HepG2 (cell line): Measurements from ENCODE around the gene NCBP2. TPM values are rescaled to one million over a fixed set of nuclear protein-coding genes. Genes with fewer than 3 reads are reported as not detected.
A peak's percentile ranks its signal among the peaks of the same experiment; 100 is the strongest.

Source experiments
- ATAC-seq: fragments of 200-7000 bp; cut with Tn5 transposase; 3 replicates; pipeline ENCODE4 v1.9.1; 2020; ENCODE audit warnings: mild to moderate bottlenecking, moderate library complexity
- BruUV-seq: library from RNA; stranded (reverse); fragments of 400-500 nt; replicated peaks from 2 replicates; lab custom pipeline; 2021; lab: Mats Ljungman, UMichigan
- CTCF ChIA-PET: fragments of 300-600 bp; formaldehyde crosslinking; extraction: SDS; loops from one replicate; lab custom pipeline; 2021; ENCODE audit warnings: low total read pairs, inconsistent platforms, low intra/inter-chr PET ratio; lab: Yijun Ruan, JAX
- POLR2A ChIA-PET: fragments of 350-600 bp; sonication (Branson Sonifier 250); formaldehyde crosslinking; loops from one replicate; lab custom pipeline; 2020; ENCODE audit warnings: antibody characterized with exemption, inconsistent platforms; lab: Yijun Ruan, JAX
- DNase-seq: peaks from one replicate; pipeline ENCODE4 v3.0.0-alpha.2; 2015; ENCODE audit warnings: low spot score
- FAIRE-seq: peaks from 3 replicates; lab custom pipeline; 2011; peaks lifted over from hg19 to GRCh38; lab: Jason Lieb, UNC
- H2AFZ ChIP-seq: one replicate; pipeline ENCODE4 v1.6.1; 2011; ENCODE audit warnings: low read length, inconsistent platforms
- H3K27ac ChIP-seq: fragments of 300-600 bp; 3 replicates; pipeline ENCODE4 v1.8.0; 2011; ENCODE audit warnings: mixed run types, mild to moderate bottlenecking, mixed read lengths, low read length, inconsistent platforms; ENCODE audit not compliant: insufficient read depth; ENCODE audit errors: extremely low read length
- H3K27me3 ChIP-seq, 2 experiments: fragments of 200-600 bp in 1 of 2; 2 replicates in 1 of 2; 3 replicates in 1 of 2; pipeline versions ENCODE4 v1.6.0 to v1.8.0; 2011; ENCODE audit warnings: low read length in 2 of 2, mild to moderate bottlenecking in 2 of 2, moderate library complexity in 2 of 2, inconsistent platforms in 1 of 2; ENCODE audit not compliant: insufficient read depth in 2 of 2, control insufficient read depth in 1 of 2
- H3K36me3 ChIP-seq, 2 experiments: fragments of 200-600 bp in 1 of 2; replicated peaks in 1 of 2; 2 replicates in 1 of 2; 3 replicates in 1 of 2; pipeline versions ENCODE4 v1.5.1 to v1.8.0; 2011; ENCODE audit warnings: low read length in 2 of 2, inconsistent platforms in 1 of 2; ENCODE audit not compliant: insufficient read depth in 2 of 2, control insufficient read depth in 1 of 2
- H3K4me1 ChIP-seq: 2 replicates; pipeline ENCODE4 v1.5.1; 2012; ENCODE audit warnings: low read length, inconsistent platforms; ENCODE audit not compliant: insufficient read depth
- H3K4me2 ChIP-seq: 2 replicates; pipeline ENCODE4 v1.6.0; 2011; ENCODE audit warnings: low read depth, low read length, inconsistent platforms
- H3K4me3 ChIP-seq, 3 experiments: fragments of 200-600 bp in 1 of 3; sonication (generic), shearing (Covaris generic) in 1 of 3; replicated peaks in 1 of 3; 2 replicates each; pipeline ENCODE4 v1.5.1; 2011 to 2016; ENCODE audit warnings: low read length in 3 of 3, inconsistent platforms in 2 of 3, low read depth in 2 of 3, mild to moderate bottlenecking in 2 of 3, control low read depth in 1 of 3, mixed read lengths in 1 of 3; ENCODE audit not compliant: insufficient read depth in 1 of 3
- H3K79me2 ChIP-seq: one replicate; pipeline ENCODE4 v1.6.1; 2011; ENCODE audit warnings: low read length, inconsistent platforms; ENCODE audit not compliant: insufficient read depth
- H3K9ac ChIP-seq: 2 replicates; pipeline ENCODE4 v1.6.0; 2011; ENCODE audit warnings: mild to moderate bottlenecking, low read depth, low read length, inconsistent platforms; ENCODE audit not compliant: insufficient read depth
- H3K9me3 ChIP-seq: 2 replicates; pipeline ENCODE4 v1.5.1; 2012; ENCODE audit warnings: mild to moderate bottlenecking, low read length
- H4K20me1 ChIP-seq: 2 replicates; pipeline ENCODE4 v1.6.0; 2011; ENCODE audit warnings: inconsistent platforms, mild to moderate bottlenecking, low read length, moderate library complexity; ENCODE audit not compliant: insufficient read depth
- CEBPB ChIP-seq: IDR thresholded peaks from 2 replicates; pipeline ENCODE4 v1.6.1; 2011; ENCODE audit warnings: low read depth, low read length, improper control_type of control experiment, borderline replicate concordance
- EZH2 ChIP-seq: conservative IDR thresholded peaks from 2 replicates; pipeline ENCODE4 v1.6.1; 2012; ENCODE audit warnings: mild to moderate bottlenecking, low read depth, low read length, moderate library complexity
- HHEX ChIP-seq: IDR thresholded peaks from 2 replicates; pipeline ENCODE4 v1.6.1; 2016; ENCODE audit warnings: control low read depth
- KDM1A ChIP-seq: IDR thresholded peaks from 2 replicates; pipeline ENCODE4 v1.6.1; 2016; ENCODE audit warnings: missing compliant biosample characterization
- RBAK ChIP-seq: sonication (generic); formaldehyde crosslinking; IDR thresholded peaks from 2 replicates; pipeline ENCODE4 v1.5.1; 2020; ENCODE audit warnings: mild to moderate bottlenecking, missing genetic modification reagents
- THYN1 ChIP-seq: sonication (generic); formaldehyde crosslinking; IDR thresholded peaks from 2 replicates; pipeline ENCODE4 v1.8.1; 2023; ENCODE audit warnings: low read depth, mild to moderate bottlenecking, moderate library complexity, missing genetic modification reagents, borderline replicate concordance
- ZSCAN12 ChIP-seq: sonication (generic); formaldehyde crosslinking; IDR thresholded peaks from 2 replicates; pipeline ENCODE4 v1.9.0; 2021; ENCODE audit warnings: mild to moderate bottlenecking, missing genetic modification reagents
- WGBS: methylation state at CpG from one replicate; pipeline ENCODE4 v1.1.6; 2017; ENCODE audit warnings: low lambda C conversion rate; 5-methylcytosine and 5-hydroxymethylcytosine counted together
- in situ Hi-C: cut with HindIII; loops from 2 replicates; pipeline ENCODE4 v1.10.0; 2017; ENCODE audit warnings: low pct_unique_long_range_greater_than_20kb; ENCODE audit not compliant: extremely low pct_ligation_motif_present
- intact Hi-C: fragments of 100-400 bp; cut with micrococcal nuclease; formaldehyde crosslinking; loops from one replicate; pipeline ENCODE4 v1.10.0; 2022; ENCODE audit not compliant: unreplicated experiment
- polyA plus RNA-seq, 8 experiments: library from polyadenylated mRNA; depleted of rRNA in 3 of 8; stranded (reverse) in 7 of 8; unstranded in 1 of 8; fragments of >200 nt; fragmentation: Illumina TruSeq in 4 of 8; extraction: Trizol in 4 of 8; gene quantifications; 2 replicates each; pipeline versions ENCODE4 v1.2.1 to v1.2.3, GENCODE V29; 2011 to 2016; ENCODE audit warnings: low read depth in 4 of 8, missing spikeins in 1 of 8, mixed read lengths in 1 of 8; ENCODE audit not compliant: insufficient read depth in 1 of 8
- total RNA-seq, 5 experiments: library from RNA; depleted of rRNA; stranded (reverse); fragments of >200 nt; fragmentation: Illumina TruSeq; extraction: Trizol; gene quantifications; 2 replicates each; pipeline ENCODE4 v1.2.3, GENCODE V29; 2016; ENCODE audit warnings: low read depth in 1 of 5
- TF ChIP-seq, protein P1 (sequence below), 2 experiments: fragments of 450-650 bp in 1 of 2; sonication (generic) in 1 of 2; formaldehyde crosslinking in 1 of 2; IDR thresholded peaks; 2 replicates each; pipeline versions ENCODE4 v1.6.1 to v1.8.0; 2016 to 2022; ENCODE audit warnings: antibody characterized with exemption in 1 of 2, mild to moderate bottlenecking in 1 of 2, missing genetic modification reagents in 1 of 2

The NCBP2 gene
- total and polyA plus RNA-seq, 2 of the 13 experiments (the other 11 are each of a cell fraction or from before 2014, with no cell fraction given): 58.7 to 95.5 TPM

DNA sequence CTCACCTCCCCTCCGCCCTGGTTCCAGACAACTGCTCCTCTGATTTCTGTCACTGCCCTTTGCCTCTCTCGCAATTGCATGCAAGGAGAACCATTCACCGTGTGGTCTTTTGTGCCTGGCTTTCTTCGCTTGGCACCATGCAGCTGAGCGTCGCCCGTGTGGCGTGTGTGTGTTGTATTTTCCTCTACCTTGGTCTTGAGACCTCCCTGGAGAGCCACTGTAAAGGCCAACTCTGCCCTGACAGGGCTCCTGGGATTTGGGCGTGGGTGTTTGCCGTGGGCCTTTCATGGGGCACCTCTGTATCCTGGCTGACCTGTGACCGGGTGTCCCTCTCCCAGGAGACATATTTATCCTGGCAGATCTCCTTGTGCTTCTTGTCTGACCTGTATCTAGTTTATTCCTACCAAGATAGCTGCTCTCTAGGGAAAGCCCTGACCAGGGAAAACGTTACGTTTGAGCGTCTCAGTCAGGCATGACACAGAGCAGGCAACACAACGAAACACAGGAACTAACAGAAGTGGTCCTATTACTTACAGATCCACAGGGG is 28.3 kb upstream of the NCBP2 start (continued):
- TF ChIP-seq THYN1 (CRISPR knock-in tag) (no peak), RBAK (no peak), EZH2 (no peak), KDM1A (no peak)

- WGBS: 27% methylated on average over 26 of the region's 100 CpGs
- TF ChIP-seq CEBPB: no peak
- TF ChIP-seq HHEX (CRISPR knock-in tag): no peak
- TF ChIP-seq, protein P1, sequence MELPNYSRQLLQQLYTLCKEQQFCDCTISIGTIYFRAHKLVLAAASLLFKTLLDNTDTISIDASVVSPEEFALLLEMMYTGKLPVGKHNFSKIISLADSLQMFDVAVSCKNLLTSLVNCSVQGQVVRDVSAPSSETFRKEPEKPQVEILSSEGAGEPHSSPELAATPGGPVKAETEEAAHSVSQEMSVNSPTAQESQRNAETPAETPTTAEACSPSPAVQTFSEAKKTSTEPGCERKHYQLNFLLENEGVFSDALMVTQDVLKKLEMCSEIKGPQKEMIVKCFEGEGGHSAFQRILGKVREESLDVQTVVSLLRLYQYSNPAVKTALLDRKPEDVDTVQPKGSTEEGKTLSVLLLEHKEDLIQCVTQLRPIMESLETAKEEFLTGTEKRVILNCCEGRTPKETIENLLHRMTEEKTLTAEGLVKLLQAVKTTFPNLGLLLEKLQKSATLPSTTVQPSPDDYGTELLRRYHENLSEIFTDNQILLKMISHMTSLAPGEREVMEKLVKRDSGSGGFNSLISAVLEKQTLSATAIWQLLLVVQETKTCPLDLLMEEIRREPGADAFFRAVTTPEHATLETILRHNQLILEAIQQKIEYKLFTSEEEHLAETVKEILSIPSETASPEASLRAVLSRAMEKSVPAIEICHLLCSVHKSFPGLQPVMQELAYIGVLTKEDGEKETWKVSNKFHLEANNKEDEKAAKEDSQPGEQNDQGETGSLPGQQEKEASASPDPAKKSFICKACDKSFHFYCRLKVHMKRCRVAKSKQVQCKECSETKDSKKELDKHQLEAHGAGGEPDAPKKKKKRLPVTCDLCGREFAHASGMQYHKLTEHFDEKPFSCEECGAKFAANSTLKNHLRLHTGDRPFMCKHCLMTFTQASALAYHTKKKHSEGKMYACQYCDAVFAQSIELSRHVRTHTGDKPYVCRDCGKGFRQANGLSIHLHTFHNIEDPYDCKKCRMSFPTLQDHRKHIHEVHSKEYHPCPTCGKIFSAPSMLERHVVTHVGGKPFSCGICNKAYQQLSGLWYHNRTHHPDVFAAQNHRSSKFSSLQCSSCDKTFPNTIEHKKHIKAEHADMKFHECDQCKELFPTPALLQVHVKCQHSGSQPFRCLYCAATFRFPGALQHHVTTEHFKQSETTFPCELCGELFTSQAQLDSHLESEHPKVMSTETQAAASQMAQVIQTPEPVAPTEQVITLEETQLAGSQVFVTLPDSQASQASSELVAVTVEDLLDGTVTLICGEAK (IDR thresholded peaks at IDR 0.05): no peak
- TF ChIP-seq, protein P1 (CRISPR knock-in tag; IDR thresholded peaks at IDR 0.05): no peak
- no peak for TF ChIP-seq ZSCAN12 (CRISPR knock-in tag)
Observed at GRCh38 chr3:196969660-196970546, 27.6 kb upstream of the NCBP2 start.

More at GRCh38 chr3:196969660-196970546, 27.6 kb upstream of the NCBP2 start:
- POLR2A ChIA-PET: interaction anchor here (0.6 kb wide), 1 partner anchor 130 kb away, joined by 4 read pairs; no protein-coding TSS in a partner anchor
- Histone ChIP-seq H2AFZ (no peak overlapping the region), H3K4me3 (peak overlapping the region; percentile 59 to 82 (median 78); a peak in 5 of 6 replicates), H3K4me1 (peaks cover 56% of the 10 kb centered on the region), H3K79me2 (peaks cover 40% of the 10 kb centered on the region), H3K36me3 (peaks cover 6 to 24% of the 10 kb centered on the region in 2 experiments), H3K27me3 (no peaks in the 10 kb centered on the region), H3K9me3 (no peaks in the 10 kb centered on the region), H3K9ac (peak overlapping the region; percentile 89), H3K27ac (peak overlapping the region; percentile 79), H4K20me1 (no peaks in the 10 kb centered on the region), H3K4me2 (peak overlapping the region; percentile 85)
- peak; percentile 86 for ATAC-seq
- no peak for DNase-seq
- no peak for FAIRE-seq
- in situ Hi-C loops: no loop called here
- no TSS peak for BruUV-seq
- intact Hi-C loops: loop anchor here (1.0 to 10.0 kb wide), 3 partner anchors 21 to 215 kb away; no protein-coding TSS in a partner anchor
- CTCF ChIA-PET: interaction anchor here (1.3 to 2.2 kb wide), 4 partner anchors 21 to 361 kb away, joined by 4 to 15 read pairs (median 8); partner anchors contain the start of gene NCBP2
